Transverse colon (tissue), 4 donors: ENCODE results near the gene SUGCT. TPM values are rescaled to one million over a fixed set of nuclear protein-coding genes. Genes with fewer than 3 reads are reported as not detected.
"Not testable (repeated sequence)": the region's sequence is repeated elsewhere in the genome, so short reads cannot be mapped to it uniquely, and the experiment has no call there.

ENCODE experiments used
- DNase-seq: peaks from one replicate; pipeline ENCODE4 v3.0.0-alpha.2; 2019
- H3K27ac ChIP-seq, 4 donors: fragments of 200-600 bp; sonication (generic); 2 replicates each; pipeline ENCODE4 v1.5.1; 2016 to 2018; ENCODE audit warnings: inconsistent platforms in 4 of 4
- H3K27me3 ChIP-seq: fragments of 200-600 bp; sonication (generic); 2 replicates; pipeline ENCODE4 v1.5.1; 2017; ENCODE audit warnings: inconsistent platforms
- H3K36me3 ChIP-seq, 4 donors: fragments of 200-600 bp; sonication (generic); 2 replicates each; pipeline ENCODE4 v1.5.1; 2017 to 2019; ENCODE audit warnings: inconsistent platforms in 4 of 4
- H3K4me1 ChIP-seq, 4 donors: fragments of 200-600 bp; sonication (generic); 2 replicates each; pipeline ENCODE4 v1.5.1; 2017 to 2020; ENCODE audit warnings: inconsistent platforms in 4 of 4
- H3K4me3 ChIP-seq, 4 donors: fragments of 200-600 bp; sonication (generic); 1 replicate in 1 of 4; 2 replicates in 3 of 4; pipeline versions ENCODE4 v1.5.1 to v1.6.1; 2017 to 2019; ENCODE audit warnings: inconsistent platforms in 4 of 4
- H3K9me3 ChIP-seq, 2 donors: fragments of 200-600 bp; sonication (generic); 2 replicates each; pipeline ENCODE4 v1.5.1; 2017 to 2019; ENCODE audit warnings: inconsistent platforms in 2 of 2
- EP300 ChIP-seq: sonication (generic); formaldehyde crosslinking; IDR thresholded peaks from one replicate; pipeline ENCODE4 v1.6.1; 2017; ENCODE audit warnings: antibody characterized with exemption, low read depth
- POLR2A ChIP-seq: fragments of 450-650 bp; IDR thresholded peaks from one replicate; pipeline ENCODE4 v1.6.1; 2016; ENCODE audit warnings: antibody characterized with exemption, mild to moderate bottlenecking, moderate library complexity
- POLR2AphosphoS5 ChIP-seq, 3 donors: sonication (generic); formaldehyde crosslinking; IDR thresholded peaks; one replicate each; pipeline ENCODE4 v1.6.1; 2016; ENCODE audit warnings: antibody characterized with exemption in 3 of 3
- WGBS, 2 donors: methylation state at CpG; one replicate each; pipeline ENCODE4 v1.1.5; 2018; ENCODE audit warnings: low coverage in 1 of 2; 5-methylcytosine and 5-hydroxymethylcytosine counted together
- in situ Hi-C, 4 donors: fragments of 200-750 bp; cut with MboI; loops; one replicate each; pipeline versions ENCODE4 v1.15.0 to v1.15.1; 2017; ENCODE audit warnings: low sequenced_read_pairs in 3 of 4, low pct_ligation_motif_present in 1 of 4, low pct_unique_long_range_greater_than_20kb in 1 of 4
- intact Hi-C: fragments of 100-400 bp; cut with DNase I; formaldehyde crosslinking; loops from one replicate; pipeline ENCODE4 v1.15.1; 2023; ENCODE audit warnings: low total_unique reads
- total RNA-seq, 4 donors: library from RNA; depleted of rRNA; stranded (reverse); fragments of >200 nt; gene quantifications; one replicate each; pipeline ENCODE4 v1.1.0, GENCODE V29; 2016
- TF ChIP-seq, protein P1 (sequence below), 5 experiments: fragments of 200-600 bp in 3 of 5; fragments of 450-650 bp in 2 of 5; sonication (generic) in 3 of 5; IDR thresholded peaks; 1 replicate in 2 of 5; 2 replicates in 3 of 5; pipeline ENCODE4 v1.5.1; 2016 to 2017; ENCODE audit warnings: antibody characterized with exemption in 5 of 5, inconsistent platforms in 3 of 5, mild to moderate bottlenecking in 2 of 5, moderate library complexity in 1 of 5

SUGCT gene
- total RNA-seq, 4 donors from 2014 or later = 2.6 to 44.5 (median 15.9) TPM

DNA sequence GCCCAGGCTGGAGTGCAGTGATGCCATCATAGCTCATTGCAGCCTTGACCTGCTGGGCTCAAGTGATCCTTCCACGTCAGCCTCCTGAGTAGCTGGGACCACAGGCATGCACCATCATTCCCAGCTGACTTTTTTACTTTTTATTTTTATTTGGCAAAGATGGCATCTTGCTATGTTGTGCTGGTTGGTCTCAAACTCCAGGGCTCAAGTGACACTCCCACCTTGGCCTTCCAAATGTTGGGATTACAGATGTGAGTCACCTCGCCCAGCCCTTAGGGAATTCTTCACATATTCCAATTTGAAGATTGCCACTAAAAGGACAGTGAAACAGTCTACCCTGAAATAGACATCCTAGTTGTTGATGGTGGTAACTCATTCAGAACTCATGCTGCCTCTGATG is 27.7 kb downstream of the SUGCT start:
- H3K27ac ChIP-seq = no peak overlapping the region
- in situ Hi-C loops (no loop called here), intact Hi-C loops (no loop called here)
- no peak overlapping the region for H3K4me3 ChIP-seq
- H3K9me3 ChIP-seq = no peaks in the 10 kb centered on the region
- H3K36me3 ChIP-seq = no peaks in the 10 kb centered on the region
- H3K27me3 ChIP-seq = no peaks in the 10 kb centered on the region
- TF ChIP-seq EP300 (no peak), POLR2A (no peak)
- TF ChIP-seq, protein P1, sequence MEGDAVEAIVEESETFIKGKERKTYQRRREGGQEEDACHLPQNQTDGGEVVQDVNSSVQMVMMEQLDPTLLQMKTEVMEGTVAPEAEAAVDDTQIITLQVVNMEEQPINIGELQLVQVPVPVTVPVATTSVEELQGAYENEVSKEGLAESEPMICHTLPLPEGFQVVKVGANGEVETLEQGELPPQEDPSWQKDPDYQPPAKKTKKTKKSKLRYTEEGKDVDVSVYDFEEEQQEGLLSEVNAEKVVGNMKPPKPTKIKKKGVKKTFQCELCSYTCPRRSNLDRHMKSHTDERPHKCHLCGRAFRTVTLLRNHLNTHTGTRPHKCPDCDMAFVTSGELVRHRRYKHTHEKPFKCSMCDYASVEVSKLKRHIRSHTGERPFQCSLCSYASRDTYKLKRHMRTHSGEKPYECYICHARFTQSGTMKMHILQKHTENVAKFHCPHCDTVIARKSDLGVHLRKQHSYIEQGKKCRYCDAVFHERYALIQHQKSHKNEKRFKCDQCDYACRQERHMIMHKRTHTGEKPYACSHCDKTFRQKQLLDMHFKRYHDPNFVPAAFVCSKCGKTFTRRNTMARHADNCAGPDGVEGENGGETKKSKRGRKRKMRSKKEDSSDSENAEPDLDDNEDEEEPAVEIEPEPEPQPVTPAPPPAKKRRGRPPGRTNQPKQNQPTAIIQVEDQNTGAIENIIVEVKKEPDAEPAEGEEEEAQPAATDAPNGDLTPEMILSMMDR (IDR thresholded peaks at IDR 0.05) = no peak
- no peak for DNase-seq
- WGBS, 2 donors = 77 to 100% methylated on average over 2 of the region's 2 CpGs
- H3K4me1 ChIP-seq = peaks cover 0 to under 1% (median 0%) of the 10 kb centered on the region in 4 donors

DNA sequence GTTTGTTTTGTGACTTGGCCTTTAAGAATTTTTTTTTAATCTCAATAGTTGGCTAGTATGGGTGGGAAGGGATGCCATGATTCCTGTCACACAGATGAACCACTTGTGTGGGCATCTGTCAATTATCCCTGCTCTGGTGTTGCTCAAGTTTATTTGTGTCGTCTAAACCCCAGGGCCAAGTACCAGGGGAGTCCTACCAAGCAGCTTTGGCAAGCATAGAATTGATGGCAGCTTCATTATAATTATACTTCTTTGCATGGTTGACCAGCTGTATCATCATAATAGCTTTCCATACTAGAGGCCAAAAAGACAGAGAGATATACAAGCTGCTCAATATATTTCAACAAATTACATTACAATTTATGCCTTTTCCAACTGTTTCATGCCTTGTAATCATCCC is 30.4 kb downstream of the SUGCT start:
- Histone ChIP-seq H3K27me3 (no peaks in the 10 kb centered on the region), H3K4me1 (no peaks in the 10 kb centered on the region), H3K27ac (no peak overlapping the region), H3K9me3 (no peaks in the 10 kb centered on the region), H3K36me3 (no peaks in the 10 kb centered on the region), H3K4me3 (no peak overlapping the region)
- WGBS, 2 donors = 60 to 71% methylated on average over 1 of the region's 1 CpG
- in situ Hi-C loops (no loop called here), intact Hi-C loops (loop anchor here (5.0 kb wide), 1 partner anchor 873 kb away; no protein-coding TSS in a partner anchor)
- TF ChIP-seq, protein P1 (IDR thresholded peaks at IDR 0.05) = no peak
- TF ChIP-seq POLR2A (no peak), POLR2AphosphoS5 (IDR thresholded peaks at IDR 0.05) (no peak), EP300 (no peak)
- DNase-seq = no peak

DNA sequence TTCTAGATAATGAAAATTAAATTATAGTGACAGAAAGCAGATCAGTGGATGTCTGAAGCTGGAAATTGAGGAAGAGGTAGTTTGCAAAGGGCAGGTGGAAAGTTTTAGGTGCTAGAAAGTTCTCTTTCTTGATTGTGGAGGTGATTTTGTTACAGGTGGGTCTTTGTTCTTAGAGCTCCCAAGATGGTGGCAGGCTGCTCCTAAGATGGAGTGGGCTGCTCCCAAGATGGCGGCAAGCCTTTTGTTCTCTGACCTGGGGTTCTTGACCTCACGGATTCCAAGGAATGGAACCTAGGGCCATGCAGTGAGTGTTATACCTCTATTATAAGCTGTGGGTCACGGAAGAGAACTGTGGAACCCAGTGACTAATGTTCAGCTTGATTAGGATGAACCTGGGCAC is 32.5 kb downstream of the SUGCT start:
- Histone ChIP-seq H3K36me3 (no peaks in the 10 kb centered on the region), H3K4me1 (no peaks in the 10 kb centered on the region), H3K27ac (no peak overlapping the region), H3K9me3 (no peaks in the 10 kb centered on the region), H3K4me3 (no peak overlapping the region), H3K27me3 (no peaks in the 10 kb centered on the region)
- intact Hi-C loops = loop anchor here (5.0 kb wide), 1 partner anchor 875 kb away; no protein-coding TSS in a partner anchor
- no peak for DNase-seq
- 94 to 100% methylated on average over 1 to 3 of the region's 3 CpGs for WGBS, 2 donors
- in situ Hi-C loops = no loop called here
- TF ChIP-seq POLR2AphosphoS5 (IDR thresholded peaks at IDR 0.05) = no peak
- TF ChIP-seq, protein P1 (IDR thresholded peaks at IDR 0.05) = no peak
- no peak for TF ChIP-seq POLR2A
- TF ChIP-seq EP300 = no peak

DNA sequence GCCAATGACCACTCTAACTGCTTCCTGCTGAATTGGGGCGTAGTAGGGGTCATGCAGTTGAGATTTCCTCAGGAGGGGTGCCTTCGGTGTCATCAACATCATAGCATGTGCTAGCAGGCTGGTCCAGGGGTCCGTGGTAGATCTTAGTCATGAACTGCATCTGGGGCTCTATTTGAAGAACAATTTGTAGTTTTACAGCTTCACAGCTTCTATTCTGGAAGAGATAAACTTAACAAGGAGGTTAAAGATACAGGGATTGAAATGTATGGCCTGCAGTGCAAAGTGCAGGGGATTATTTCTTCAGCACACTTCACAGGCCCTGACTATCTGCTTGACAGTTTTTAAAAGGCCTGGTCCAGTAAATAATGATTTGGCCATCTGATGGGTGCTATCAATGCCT is 33.5 kb downstream of the SUGCT start:
- DNase-seq, in situ Hi-C loops, H3K4me1 ChIP-seq, H3K27me3 ChIP-seq, H3K9me3 ChIP-seq, H3K36me3 ChIP-seq, H3K27ac ChIP-seq, H3K4me3 ChIP-seq: not testable (repeated sequence)
- intact Hi-C loops = loop anchor here (5.0 kb wide), 1 partner anchor 876 kb away; no protein-coding TSS in a partner anchor
- WGBS, 2 donors = 60 to 84% methylated on average over 2 to 3 of the region's 3 CpGs

DNA sequence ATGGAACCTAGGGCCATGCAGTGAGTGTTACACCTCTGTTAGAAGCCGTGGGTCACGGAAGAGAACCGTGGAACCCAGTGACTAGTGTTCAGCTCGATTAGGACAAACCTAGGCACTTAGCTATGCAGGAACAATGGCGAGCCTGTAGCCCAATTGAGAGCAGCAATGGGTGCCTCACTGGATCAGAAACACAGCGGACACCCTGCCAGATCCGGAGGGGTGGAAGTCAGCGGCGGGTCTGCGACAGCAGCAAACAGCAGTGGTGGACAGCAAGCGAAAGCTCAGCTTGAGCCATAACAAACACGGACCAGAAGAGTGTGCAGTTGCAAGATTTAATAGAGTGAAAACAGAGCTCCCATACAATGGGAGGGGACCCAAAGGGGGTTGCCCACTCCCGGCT is 38.3 kb downstream of the SUGCT start:
- H3K36me3 ChIP-seq, H3K9me3 ChIP-seq, H3K27me3 ChIP-seq, in situ Hi-C loops, intact Hi-C loops, DNase-seq, H3K4me3 ChIP-seq, H3K27ac ChIP-seq, H3K4me1 ChIP-seq: not testable (repeated sequence)
- WGBS, 2 donors = 83 to 89% methylated on average over 1 to 13 of the region's 13 CpGs

DNA sequence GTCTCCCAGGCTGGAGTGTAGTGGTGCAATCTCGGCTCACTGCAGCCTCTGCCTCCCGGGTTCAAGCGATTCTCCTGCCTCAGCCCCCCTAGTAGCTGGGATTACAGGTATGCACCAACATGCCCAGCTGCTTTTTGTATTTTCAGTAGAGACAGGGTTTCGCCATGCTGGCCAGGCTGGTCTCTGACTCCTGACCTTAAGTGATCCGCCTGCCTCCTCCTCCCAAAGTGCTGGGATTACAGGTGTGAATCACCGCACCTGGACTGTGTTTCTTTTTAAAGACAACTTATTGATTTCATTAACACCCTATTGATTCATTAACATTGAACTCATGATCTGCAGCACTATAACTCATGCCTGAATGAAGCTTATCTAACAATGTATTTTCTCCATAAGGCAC is 40.5 kb downstream of the SUGCT start:
- intact Hi-C loops, H3K4me3 ChIP-seq, H3K36me3 ChIP-seq, in situ Hi-C loops, DNase-seq, H3K27me3 ChIP-seq, H3K27ac ChIP-seq, H3K4me1 ChIP-seq, H3K9me3 ChIP-seq: not testable (repeated sequence)
- 92 to 94% methylated on average over 3 to 6 of the region's 6 CpGs for WGBS, 2 donors
